Peyer's patch (tissue), 4 donors: Measurements from ENCODE around the gene TGFBI.

Source experiments
- CTCF ChIP-seq, 6 experiments: fragments of 450-650 bp in 4 of 6; fragments of 200-600 bp in 2 of 6; sonication (generic) in 1 of 6; IDR thresholded peaks; one replicate each; pipeline ENCODE4 v1.5.1; 2017 to 2019; ENCODE audit warnings: antibody characterized with exemption in 6 of 6, mild to moderate bottlenecking in 3 of 6, moderate library complexity in 1 of 6
- POLR2A ChIP-seq, 2 donors: fragments of 450-650 bp; IDR thresholded peaks; one replicate each; pipeline ENCODE4 v1.5.1; 2017; ENCODE audit warnings: antibody characterized with exemption in 2 of 2, mild to moderate bottlenecking in 2 of 2, moderate library complexity in 2 of 2

- no peak for TF ChIP-seq CTCF (IDR thresholded peaks at IDR 0.05)
- TF ChIP-seq POLR2A (IDR thresholded peaks at IDR 0.05): no peak
Measured at GRCh38 chr5:136098176-136098575, 69.4 kb downstream of the TGFBI start.
